Muscle of arm (tissue), 12 donors: ENCODE results near the gene WDSUB1. TPM values are rescaled to one million over a fixed set of nuclear protein-coding genes. Genes with fewer than 3 reads are reported as not detected.

ENCODE experiments used
- DNase-seq: peaks from one replicate; pipeline ENCODE4 v3.0.0-alpha.2; 2013
- polyA plus RNA-seq, 12 donors: library from polyadenylated mRNA; unstranded; fragments of 120-200 nt; gene quantifications; one replicate each; pipeline ENCODE4 v1.2.1, GENCODE V29; 2013; ENCODE audit not compliant: insufficient read length in 12 of 12

Gene WDSUB1
- polyA plus RNA-seq, 12 donors, result 5.5 to 12.5 (median 10.5) TPM; not detected in 1

DNA sequence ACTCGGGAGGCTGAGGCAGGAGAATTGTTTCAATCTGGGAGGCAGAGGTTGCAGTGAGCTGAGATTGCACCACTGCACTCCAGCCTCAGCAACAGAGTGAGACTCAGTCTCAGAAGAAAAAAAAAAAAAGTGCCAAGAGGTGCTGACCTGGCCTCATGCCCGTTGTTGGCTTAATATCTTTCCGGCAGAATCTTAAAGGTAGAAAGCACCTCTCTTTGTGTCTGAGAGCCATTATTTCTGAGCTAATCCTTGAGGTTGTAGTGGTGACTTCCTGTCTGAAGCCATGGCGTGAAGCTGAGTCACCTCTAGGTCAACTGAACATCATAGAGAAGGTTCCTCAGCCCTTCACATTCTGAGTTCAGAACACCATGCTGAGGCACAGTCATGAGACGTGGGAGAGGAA is 60.4 kb downstream of the WDSUB1 start:
- no peak for DNase-seq

DNA sequence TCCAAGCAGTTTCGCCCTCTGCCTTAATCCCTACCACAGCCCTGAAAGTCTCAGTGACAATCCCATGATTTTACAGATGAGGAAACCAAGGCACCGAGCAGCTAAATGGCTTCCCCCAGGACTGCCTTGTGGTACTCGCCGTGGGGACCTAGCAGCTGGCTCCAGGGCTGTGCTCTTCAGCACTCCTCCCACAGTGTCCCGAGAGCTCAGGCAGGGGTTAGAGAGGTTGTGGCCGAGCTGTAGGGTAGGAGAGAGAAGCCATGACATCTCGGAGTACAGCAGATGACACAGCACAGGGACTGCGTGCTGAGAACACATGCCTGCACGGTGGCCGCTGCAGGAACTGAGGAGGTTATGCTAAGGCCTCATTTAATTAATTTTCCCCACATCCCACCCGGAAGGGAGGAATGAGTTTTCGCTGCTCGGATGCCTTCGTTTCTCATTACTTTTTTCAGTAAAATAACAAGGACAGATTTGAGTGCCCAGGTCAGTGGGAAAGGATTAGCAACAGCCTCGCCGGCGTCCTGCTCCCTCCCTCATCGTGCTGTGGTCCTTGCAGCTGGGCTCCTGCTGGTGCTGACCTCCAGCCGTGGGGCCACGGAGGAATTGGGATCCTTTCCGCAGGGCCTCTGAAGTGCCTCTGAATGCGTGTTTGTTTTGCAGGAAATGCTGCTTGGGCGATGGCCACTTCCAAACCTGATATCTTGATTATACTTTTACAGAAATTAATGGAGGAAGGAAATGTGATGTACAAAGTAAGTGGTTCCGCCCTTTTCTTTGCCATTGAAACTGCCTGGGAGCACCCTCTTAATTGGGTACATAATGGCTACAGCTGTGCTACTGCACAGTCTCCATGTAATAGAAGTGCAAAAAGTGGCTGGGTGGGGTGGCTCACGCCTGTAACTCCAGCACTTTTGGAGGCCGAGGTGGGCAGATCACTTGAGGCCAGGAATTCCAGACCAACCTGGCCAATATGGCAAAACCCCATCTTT is 61.2 kb downstream of the WDSUB1 start:
- DNase-seq, result no peak

GRCh38 chr2:159224061-159224813 is 62.3 kb downstream of the WDSUB1 start:
- no peak for DNase-seq

GRCh38 chr2:159219394-159219998 is 67.0 kb downstream of the WDSUB1 start:
- DNase-seq, result no peak

DNA sequence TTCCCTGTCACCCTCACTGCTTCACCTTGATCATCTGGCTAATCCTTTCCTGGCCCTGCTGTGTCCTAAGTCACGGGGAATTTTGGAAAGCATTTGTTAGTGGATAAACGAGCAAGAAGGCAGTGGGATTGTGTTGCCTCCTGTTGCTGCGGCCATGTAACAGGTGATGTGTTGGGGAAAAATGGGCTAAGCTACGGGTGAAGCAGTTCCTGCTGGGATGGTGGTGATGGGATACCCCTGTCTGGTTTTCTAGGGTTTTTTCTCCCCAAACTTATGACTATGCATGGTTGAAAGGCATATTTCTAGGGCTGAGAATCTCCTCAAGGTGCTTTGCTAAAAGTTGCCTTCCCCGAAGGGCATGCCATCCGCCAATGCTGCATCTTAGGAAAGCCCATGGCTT is 68.1 kb downstream of the WDSUB1 start:
- no peak for DNase-seq

GRCh38 chr2:159217676-159218075 is 68.8 kb downstream of the WDSUB1 start:
- no peak for DNase-seq

GRCh38 chr2:159215116-159215515 is 71.4 kb downstream of the WDSUB1 start:
- DNase-seq, result no peak

DNA sequence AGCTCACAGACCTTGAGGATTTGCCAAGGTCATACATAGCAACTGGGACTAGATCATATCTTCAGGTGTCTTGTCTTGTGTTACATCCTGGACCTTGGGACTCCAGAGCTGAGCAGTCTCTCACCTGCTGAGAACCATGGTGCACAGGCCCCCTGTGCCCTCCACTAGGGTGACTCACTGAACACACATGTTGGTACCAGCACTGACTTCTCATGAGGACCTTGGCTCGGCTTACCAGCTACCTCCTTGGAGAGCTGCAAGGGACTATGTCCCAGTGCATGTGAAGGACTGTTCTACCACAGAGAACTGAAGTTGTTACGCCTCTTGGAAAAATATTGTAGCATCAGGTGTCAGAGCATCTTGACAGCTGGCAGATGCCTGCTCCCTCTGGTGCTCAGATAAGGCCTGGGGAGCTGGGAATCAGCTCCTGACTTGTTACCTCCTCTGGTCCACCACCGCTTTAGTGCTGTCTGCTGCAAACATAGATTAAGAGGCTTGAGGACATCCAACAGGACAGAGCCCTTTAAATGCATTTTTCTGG is 72.1 kb downstream of the WDSUB1 start:
- DNase-seq, result no peak

DNA sequence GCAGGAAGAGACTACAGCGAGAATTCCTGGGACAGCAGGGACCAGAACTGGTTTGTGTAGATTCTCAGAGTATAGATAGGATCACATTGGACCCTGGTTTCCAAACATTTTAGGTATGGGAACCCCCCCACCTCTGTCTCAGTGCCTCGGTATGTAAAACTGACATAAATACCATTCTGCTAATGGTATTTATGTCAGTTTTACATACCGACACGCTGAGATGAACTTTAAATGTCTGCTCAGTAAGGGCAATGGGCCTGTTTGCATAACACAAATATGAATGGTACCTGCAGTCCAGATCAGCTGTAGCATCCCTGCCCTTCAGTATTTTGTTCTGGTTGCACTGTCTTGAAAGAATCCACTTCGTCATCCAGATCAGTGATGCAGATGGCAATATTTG is 73.2 kb downstream of the WDSUB1 start:
- no peak for DNase-seq

DNA sequence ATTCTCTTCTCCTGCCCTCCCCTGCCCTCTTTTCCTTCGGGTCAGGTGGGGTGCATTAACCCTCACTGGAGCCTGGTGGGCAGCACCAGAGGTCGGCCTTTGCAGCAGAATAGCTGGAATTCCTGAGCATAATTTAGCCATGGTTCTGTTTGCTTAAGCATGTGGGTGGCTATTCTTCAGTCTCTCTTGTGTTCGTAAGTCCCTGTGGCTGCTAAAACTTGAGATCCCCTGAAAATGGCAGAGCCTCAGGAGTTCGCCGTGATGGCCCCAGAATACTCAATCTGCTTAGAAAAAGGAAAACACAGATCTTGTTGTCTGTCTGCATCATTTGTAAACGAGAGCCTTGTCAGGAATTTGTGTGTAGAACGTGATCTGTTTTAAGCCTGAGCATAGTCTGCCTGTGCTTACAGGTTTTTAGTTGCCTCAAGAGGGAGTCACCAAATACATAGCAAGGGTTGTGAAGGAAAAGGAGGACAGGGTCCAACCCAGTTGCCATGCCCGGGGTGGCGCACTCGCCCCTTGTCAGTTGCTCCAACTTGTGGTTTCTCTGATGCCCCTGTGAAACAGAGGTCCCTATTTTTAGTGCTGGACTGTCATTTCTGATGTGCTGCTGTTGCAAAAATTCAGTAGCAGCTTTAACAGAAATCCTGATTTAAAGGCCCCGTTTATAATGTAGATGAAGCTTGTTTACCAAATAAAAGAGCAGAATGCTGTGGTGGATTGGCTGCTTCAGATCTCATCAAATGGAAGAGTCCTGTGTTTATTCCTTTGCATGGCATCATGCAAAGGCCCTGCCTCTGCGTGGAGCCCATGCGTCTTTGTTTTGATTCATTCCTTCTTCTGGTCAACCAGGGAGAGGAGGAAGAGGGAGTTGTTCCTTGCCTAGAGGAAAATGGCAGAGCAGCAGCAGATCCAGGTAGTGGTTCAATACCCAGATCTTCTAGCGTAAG is 74.8 kb downstream of the WDSUB1 start:
- no peak for DNase-seq

DNA sequence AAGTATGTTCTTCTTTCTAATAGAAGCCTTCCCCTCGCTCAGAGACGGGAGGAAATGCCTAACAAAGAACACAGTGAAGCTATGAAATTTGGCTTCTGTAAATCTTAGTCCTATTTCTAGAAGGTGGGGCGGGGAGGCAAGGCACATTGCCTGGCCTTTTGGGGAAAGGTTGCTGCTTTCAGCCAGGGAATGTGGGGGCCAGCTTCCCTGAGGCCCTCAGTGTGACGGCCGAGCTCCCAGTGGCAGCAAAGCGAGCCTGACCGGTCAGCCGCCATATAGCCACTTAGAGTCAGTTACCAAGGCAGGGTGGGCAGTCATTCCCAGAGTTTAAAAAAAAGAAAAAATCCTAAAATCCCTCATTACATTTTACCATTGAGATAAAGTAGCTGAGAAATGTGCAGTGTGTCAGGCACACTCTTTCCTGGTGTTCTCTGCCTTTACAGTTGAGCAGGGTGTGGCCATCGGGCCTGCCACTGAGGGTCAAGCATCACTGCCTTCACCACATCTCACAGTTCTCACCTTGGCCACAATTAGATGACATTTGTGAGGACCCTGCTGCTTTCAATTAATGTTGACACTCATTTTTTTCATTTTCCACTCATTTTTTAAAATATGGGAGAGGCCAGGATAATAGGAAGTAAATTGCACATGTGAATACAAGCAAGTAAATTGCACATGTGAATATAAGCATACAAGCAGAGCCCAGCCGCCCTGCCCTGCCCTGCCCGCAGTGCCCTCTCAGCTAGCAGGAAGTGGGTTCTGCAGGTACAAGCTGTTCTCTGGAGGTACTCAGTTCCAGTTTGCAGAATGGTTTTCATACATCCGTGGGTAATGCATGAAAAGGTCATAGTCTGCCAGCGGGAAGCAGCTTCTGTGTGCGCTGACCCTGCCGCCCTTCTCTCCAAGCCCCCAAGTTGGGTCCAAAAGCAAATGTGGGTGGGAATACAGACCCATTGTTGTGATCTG is 76.9 kb downstream of the WDSUB1 start:
- DNase-seq, result no peak

- DNase-seq, result no peak
Measured at GRCh38 chr2:159208438-159208837, 78.1 kb downstream of the WDSUB1 start.

DNA sequence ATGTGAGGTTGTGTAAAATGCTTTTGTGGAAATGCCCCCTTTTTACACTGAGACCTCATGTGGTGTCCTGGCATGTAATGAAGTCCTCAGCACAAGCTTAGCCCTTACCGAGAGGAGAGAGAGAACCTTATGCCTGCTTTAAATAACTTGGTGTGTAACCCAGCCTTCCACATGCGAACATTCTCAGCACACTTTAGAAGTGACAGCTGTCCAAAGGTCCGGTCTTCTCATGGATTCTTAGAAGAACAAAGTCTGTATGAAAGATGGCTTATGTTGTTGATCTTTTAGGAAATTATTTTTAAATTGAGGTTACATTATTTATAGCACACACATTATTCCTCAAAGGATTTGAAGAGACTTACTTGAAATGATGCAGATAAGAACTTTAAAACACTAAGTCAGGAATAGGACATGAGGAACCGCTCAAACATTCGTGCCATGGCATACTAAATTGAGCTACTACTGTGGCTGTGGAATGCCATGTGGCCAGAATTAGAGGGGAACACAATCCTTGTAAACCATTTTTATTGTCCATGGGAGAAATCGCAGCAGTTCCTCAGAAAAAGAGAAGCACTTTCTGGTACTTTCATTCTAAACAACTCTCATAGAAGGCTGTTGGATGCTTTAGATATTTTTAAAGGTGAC is 79.6 kb downstream of the WDSUB1 start:
- DNase-seq, result no peak

DNA sequence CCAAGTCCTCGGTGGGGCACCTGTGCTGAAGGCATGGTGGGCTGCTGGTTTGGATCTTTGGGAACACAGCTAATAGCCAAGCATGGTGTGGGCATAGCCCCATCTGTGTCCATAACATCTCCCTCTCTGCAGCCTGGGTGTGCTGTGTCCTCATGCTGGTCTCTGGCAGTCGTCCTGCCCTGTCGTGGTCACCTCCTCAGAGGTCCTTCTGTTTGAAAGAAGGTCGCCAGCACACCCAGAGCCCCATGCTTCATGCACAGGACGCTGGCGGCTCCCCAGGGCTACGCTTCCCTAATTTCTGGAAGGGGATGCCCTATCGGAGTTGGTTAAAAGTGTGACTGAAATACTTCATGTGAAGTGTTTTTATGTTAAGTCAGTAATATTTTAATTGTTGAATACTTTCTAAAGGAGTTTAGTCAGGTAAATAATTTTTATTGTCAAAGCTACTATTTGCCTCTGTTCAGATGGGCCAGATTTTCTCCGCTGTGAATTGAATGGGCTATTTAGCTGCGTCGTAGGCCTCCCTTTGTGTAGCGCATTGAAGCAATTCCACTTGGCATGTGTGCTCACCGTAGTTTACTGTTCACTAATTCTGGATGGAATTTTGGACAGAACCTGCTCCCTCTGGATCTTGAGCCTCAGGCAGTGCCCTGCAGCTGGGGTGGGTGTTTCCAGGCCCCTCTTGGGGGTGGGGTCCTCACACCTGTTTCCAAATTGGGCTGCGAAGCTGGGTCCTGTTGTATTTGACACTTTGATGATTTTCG is 81.9 kb downstream of the WDSUB1 start:
- no peak for DNase-seq

DNA sequence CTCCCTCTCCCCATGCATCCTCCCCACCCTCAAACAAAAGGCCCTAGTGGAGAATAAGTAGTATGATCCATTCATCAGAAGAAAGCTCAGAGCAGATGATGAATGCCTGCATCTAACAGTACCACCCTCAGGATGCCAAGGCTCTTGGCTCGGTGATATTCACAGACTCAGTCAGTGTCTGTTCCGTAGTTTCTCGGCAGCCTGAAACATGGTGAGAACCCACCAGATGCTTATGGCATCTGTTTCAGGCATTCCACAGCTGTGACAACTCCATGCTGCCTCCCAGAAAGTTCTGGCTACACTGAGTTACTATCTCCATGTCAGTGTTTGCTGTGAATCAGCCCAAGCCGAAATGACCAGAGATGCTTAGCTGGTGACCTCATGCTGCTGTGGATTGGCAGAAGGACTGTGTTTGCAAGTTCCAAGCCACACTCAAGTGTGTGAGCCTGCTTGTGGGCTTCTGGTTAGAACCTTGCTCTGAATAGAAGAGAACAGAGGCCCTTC is 83.9 kb downstream of the WDSUB1 start:
- peak; percentile 56 for DNase-seq

DNA sequence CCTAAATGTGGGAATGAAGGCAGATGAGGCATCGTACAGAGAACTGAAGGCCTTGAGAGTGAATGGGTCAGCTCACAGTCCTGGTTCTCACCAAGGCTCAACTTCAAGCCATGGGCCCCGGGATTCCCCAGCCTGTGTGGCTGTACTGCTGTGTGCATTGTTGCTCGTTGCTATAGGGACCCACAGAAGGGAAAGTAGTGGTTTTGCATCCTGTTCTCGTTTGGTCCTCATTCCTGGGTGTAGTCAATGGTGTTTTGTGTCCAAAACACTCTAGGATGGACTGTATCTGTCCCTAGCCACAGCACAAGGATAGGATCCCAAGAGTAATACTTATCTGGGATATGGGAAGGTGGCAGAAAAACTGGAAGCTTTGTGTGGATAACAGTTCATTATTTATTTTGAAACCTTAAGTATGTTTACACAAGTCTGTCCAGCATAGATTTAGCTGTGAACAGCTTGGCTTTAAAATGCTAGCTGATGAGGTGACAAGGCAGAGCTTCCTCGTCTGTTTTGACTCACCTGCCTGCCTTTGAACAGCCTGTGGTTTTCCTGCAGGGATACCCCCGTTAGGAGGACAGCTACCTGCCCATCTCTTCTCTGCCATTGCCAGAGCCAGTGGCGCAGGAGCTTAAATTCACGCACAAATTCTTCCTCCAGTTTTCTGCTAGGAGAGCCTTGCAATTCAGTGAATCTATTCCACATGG is 85.0 kb downstream of the WDSUB1 start:
- DNase-seq, result no peak

- no peak for DNase-seq
Measured at GRCh38 chr2:159200498-159200897, 86.0 kb downstream of the WDSUB1 start.
